Esophagus muscularis mucosa (tissue), 4 donors: ENCODE measurements around the gene MYO7B.

ENCODE experiments used
- CTCF ChIP-seq, 3 experiments: fragments of 200-600 bp in 2 of 3; fragments of 450-650 bp in 1 of 3; sonication (generic) in 2 of 3; IDR thresholded peaks; one replicate each; pipeline ENCODE4 v1.5.1; 2017 to 2019; ENCODE audit warnings: antibody characterized with exemption in 3 of 3, mild to moderate bottlenecking in 2 of 3, moderate library complexity in 1 of 3
- EP300 ChIP-seq: sonication (generic); formaldehyde crosslinking; IDR thresholded peaks from one replicate; pipeline ENCODE4 v1.6.1; 2017; ENCODE audit warnings: antibody characterized with exemption
- POLR2A ChIP-seq: fragments of 450-650 bp; IDR thresholded peaks from one replicate; pipeline ENCODE4 v1.6.1; 2017; ENCODE audit warnings: antibody characterized with exemption, moderate library complexity, mild to moderate bottlenecking, low read depth

DNA sequence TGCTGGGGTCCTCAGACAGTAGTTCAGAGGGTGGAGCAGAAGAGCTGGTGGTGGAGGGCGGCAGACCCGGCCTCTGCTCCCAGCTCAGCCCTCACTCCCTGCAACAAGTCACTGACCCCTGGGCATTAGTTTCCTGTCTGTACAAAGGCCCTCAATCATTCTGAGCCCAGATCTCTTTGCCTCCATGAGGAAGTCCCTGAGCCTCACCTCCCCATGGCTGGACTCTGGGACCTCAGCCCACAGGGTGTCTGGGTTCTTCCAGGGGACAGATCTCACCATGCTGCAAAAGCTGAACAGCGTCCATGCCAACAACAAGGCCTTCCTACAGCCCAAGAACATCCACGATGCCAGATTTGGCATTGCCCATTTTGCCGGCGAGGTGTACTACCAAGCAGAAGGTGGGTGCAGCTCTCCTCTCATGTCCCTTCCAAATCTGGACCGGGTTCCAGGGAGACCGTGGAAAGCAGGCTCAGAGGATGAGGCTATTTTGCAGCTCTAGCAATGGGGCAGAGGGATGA, 49.1 kb downstream of the MYO7B start:
- TF ChIP-seq EP300, result no peak
- no peak for TF ChIP-seq CTCF (IDR thresholded peaks at IDR 0.05)
- no peak for TF ChIP-seq POLR2A
